ENCODE results near the gene UTP18. TPM values are rescaled to one million over a fixed set of nuclear protein-coding genes. Genes with fewer than 3 reads are reported as not detected.

UTP18 gene
- total and polyA plus RNA-seq, 10 of the 15 experiments (the other 5 are each of a cell fraction or from before 2014, with no cell fraction given) = 31.0 to 111 (median 58.8) TPM

DNA sequence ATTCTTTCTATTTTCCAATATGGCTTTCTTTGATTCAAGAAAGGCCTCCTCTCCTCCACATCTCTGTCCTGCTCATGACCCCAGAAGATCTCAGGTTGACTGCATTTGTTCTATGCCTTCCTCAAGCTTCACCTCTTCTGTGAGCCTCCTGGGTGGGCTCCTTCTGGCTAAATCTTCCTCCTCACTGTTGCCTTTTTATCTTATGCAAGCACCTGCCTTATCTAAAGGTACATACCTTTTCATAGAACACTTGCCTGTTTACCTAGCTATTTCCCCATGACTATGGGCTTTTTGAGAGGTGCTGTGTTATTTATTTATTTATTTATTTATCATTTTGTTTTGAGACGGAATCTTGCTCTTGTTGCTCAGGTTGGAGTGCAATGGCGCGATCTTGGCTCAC lies 81.1 kb downstream of the UTP18 start:
- POLR2A ChIA-PET = no interaction called here

More for the DNA sequence above, 81.1 kb downstream of the UTP18 start:
- Histone ChIP-seq H3K4me3 (no peak overlapping the region), H3K4me1 (ENCODE audit: control insufficient read depth, insufficient read depth, low read length) (no peaks in the 10 kb centered on the region), H3K27me3 (replicated peaks in 1 of 2; ENCODE audit: control insufficient read depth in 2 of 2, insufficient read depth in 2 of 2, low read length in 1 of 2) (peaks cover 0 to 3% of the 10 kb centered on the region in 2 experiments; a peak in 3 of 4 replicates), H3K79me2 (ENCODE audit: control insufficient read depth, insufficient read depth, low read length) (no peaks in the 10 kb centered on the region), H3K9ac (ENCODE audit: control insufficient read depth, insufficient read depth, low read length) (no peak overlapping the region), H3K9me3 (replicated peaks; ENCODE audit: control insufficient read depth, insufficient read depth, low read length) (no peaks in the 10 kb centered on the region), H3K4me2 (ENCODE audit: control insufficient read depth, insufficient read depth) (no peak overlapping the region), H3K36me3 (ENCODE audit: control insufficient read depth in 2 of 2, insufficient read depth in 2 of 2, low read length in 1 of 2) (no peaks in the 10 kb centered on the region), H3K27ac (ENCODE audit: control insufficient read depth, insufficient read depth) (no peak overlapping the region), H4K20me1 (ENCODE audit: control insufficient read depth, insufficient read depth) (no peaks in the 10 kb centered on the region), H2AFZ (ENCODE audit: control insufficient read depth, low read depth, low read length) (no peak overlapping the region)
- in situ Hi-C loops (cut with MboI) (no loop called here), intact Hi-C loops (cut with micrococcal nuclease; ENCODE audit: unreplicated experiment) (no loop called here)
- TF ChIP-seq MEF2B (IDR thresholded peaks at IDR 0.05; ENCODE audit: partially characterized antibody, poor library complexity, severe bottlenecking) (no peak), POLR2AphosphoS5 (IDR thresholded peaks at IDR 0.05; ENCODE audit: low read length) (no peak), JUNB (IDR thresholded peaks at IDR 0.05) (no peak), ASH2L (IDR thresholded peaks at IDR 0.05; ENCODE audit: borderline replicate concordance, low read depth) (no peak), POU2F2 (IDR thresholded peaks at IDR 0.05; ENCODE audit: borderline replicate concordance, low read depth, low read length) (no peak), JUND (IDR thresholded peaks at IDR 0.05; ENCODE audit: low read depth, low read length) (no peak), REST (IDR thresholded peaks at IDR 0.05; ENCODE audit: low read depth, low read length) (no peak), MEF2A (IDR thresholded peaks at IDR 0.05; ENCODE audit: insufficient read depth, low read depth, low read length) (no peak), LARP7 (IDR thresholded peaks at IDR 0.05) (no peak), SREBF2 (IDR thresholded peaks at IDR 0.05; ENCODE audit: low read length) (no peak), EED (IDR thresholded peaks at IDR 0.05; ENCODE audit: low read depth) (no peak), ZBTB33 (IDR thresholded peaks at IDR 0.05) (no peak), HDGF (IDR thresholded peaks at IDR 0.05) (no peak)
- ChIA-PET SMC1A (ENCODE audit: uncharacterized antibody, unreplicated experiment) (no interaction called here), RAD21 (ENCODE audit: unreplicated experiment) (no interaction called here), CTCF (no interaction called here)
- DNase-seq (ENCODE audit: low read depth, low spot score) (no peak), FAIRE-seq (no peak), ATAC-seq (no peak)
- WGBS (ENCODE audit: insufficient coverage, insufficient replicate concordance, low lambda C conversion rate, missing lambda C conversion rate) = 64% methylated on average over 3 of the region's 3 CpGs
- no TSS peak for BruUV-seq (replicated peaks)

Data from GM12878 (cell line).